H1 (cell line): ENCODE data around the gene SPARCL1. TPM values are rescaled to one million over a fixed set of nuclear protein-coding genes. Genes with fewer than 3 reads are reported as not detected.

Source experiments
- polyA plus RNA-seq, 7 experiments: library from polyadenylated mRNA; depleted of rRNA in 3 of 7; stranded (reverse) in 5 of 7; unstranded in 2 of 7; fragments of >200 nt in 5 of 7; fragments of 200-250 nt in 2 of 7; gene quantifications; 1 replicate in 5 of 7; 2 replicates in 1 of 7; 4 replicates in 1 of 7; pipeline versions ENCODE4 v1.2.1 to v1.2.3, GENCODE V29; 2011 to 2013; ENCODE audit warnings: missing spikeins in 2 of 7, mixed read lengths in 2 of 7
- total RNA-seq: library from RNA; stranded (reverse); fragmentation: NEBNext Ultra II Directional; extraction: Animal tissue kit (Norgen Biotek cat#: 25700); gene quantifications from 2 replicates; pipeline ENCODE4 v1.2.1, GENCODE V29; 2021
- TF ChIP-seq, protein P1 (sequence below), 3 experiments: IDR thresholded peaks; 1 replicate in 2 of 3; 2 replicates in 1 of 3; pipeline versions ENCODE4 v1.5.1 to v1.6.1; 2011; ENCODE audit warnings: low read length in 3 of 3, mild to moderate bottlenecking in 3 of 3, inconsistent platforms in 2 of 3, low read depth in 1 of 3, moderate library complexity in 1 of 3; ENCODE audit not compliant: insufficient read depth in 1 of 3; ENCODE audit errors: control extremely low read depth in 1 of 3

Gene SPARCL1
- total and polyA plus RNA-seq, 2 of the 8 experiments (the other 6 are each of a cell fraction or from before 2014, with no cell fraction given): 0.48 to 0.51 TPM

DNA sequence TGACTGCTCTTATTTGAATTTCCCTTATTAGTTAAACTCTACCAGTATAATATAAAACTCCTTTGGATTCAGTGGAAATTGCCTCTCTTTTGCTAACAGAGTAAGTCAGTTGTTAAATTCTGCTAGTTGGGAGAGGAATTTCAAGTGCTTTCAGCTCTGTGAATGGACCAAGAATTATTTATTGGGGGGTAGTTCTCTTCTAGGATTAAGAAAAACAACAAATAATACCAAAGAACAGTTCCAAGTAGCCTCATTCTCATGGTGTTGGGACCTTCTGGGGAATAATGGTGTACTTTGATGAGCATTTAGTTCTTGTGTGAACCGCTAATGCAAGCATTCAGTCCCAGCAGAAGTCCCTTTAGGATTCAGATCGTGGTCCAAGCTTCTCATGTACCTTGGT is 11.6 kb downstream of the SPARCL1 start (continued):
- TF ChIP-seq, protein P1, sequence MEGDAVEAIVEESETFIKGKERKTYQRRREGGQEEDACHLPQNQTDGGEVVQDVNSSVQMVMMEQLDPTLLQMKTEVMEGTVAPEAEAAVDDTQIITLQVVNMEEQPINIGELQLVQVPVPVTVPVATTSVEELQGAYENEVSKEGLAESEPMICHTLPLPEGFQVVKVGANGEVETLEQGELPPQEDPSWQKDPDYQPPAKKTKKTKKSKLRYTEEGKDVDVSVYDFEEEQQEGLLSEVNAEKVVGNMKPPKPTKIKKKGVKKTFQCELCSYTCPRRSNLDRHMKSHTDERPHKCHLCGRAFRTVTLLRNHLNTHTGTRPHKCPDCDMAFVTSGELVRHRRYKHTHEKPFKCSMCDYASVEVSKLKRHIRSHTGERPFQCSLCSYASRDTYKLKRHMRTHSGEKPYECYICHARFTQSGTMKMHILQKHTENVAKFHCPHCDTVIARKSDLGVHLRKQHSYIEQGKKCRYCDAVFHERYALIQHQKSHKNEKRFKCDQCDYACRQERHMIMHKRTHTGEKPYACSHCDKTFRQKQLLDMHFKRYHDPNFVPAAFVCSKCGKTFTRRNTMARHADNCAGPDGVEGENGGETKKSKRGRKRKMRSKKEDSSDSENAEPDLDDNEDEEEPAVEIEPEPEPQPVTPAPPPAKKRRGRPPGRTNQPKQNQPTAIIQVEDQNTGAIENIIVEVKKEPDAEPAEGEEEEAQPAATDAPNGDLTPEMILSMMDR (IDR thresholded peaks at IDR 0.05; ENCODE audit: control extremely low read depth in 1 of 3, insufficient read depth in 1 of 3, low read depth in 1 of 3, low read length in 3 of 3): no peak
